ENCODE measurements around the gene IDH3G.

DNA sequence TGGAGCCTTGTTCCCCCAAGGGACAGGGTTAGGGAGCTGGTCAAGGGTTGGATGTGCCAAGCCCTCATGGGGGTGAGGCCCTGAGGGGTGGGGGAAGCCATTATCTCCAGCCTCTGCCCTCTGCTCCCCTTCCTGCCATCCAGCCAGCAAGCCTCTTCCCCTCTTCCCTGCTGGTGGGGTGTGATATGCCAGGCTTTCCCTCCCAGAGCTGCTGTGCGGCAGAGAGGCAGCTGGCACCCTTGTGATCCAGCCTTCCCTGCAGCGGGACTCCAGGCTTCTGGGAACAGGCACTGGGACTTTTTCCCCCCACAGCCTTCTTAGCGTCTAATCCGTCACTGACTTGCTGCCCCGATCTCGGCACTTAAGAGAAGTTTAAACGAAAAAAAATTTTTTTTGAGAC lies 6.6 kb upstream of the IDH3G start:
- TF ChIP-seq YY2 (tag by site-specific recombination; IDR thresholded peaks at IDR 0.05) (no peak), ZNF664 (tag by site-specific recombination; IDR thresholded peaks at IDR 0.05) (no peak), ZNF292 (tag by site-specific recombination; IDR thresholded peaks at IDR 0.05; ENCODE audit: borderline replicate concordance, low read depth) (no peak), ZNF433 (tag by site-specific recombination; IDR thresholded peaks at IDR 0.05; ENCODE audit: low read depth) (no peak), ZFP69B (tag by site-specific recombination; IDR thresholded peaks at IDR 0.05) (no peak)
- TF ChIP-seq, protein P1, sequence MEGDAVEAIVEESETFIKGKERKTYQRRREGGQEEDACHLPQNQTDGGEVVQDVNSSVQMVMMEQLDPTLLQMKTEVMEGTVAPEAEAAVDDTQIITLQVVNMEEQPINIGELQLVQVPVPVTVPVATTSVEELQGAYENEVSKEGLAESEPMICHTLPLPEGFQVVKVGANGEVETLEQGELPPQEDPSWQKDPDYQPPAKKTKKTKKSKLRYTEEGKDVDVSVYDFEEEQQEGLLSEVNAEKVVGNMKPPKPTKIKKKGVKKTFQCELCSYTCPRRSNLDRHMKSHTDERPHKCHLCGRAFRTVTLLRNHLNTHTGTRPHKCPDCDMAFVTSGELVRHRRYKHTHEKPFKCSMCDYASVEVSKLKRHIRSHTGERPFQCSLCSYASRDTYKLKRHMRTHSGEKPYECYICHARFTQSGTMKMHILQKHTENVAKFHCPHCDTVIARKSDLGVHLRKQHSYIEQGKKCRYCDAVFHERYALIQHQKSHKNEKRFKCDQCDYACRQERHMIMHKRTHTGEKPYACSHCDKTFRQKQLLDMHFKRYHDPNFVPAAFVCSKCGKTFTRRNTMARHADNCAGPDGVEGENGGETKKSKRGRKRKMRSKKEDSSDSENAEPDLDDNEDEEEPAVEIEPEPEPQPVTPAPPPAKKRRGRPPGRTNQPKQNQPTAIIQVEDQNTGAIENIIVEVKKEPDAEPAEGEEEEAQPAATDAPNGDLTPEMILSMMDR (tag by site-specific recombination; IDR thresholded peaks at IDR 0.05) = no peak
- TF ChIP-seq, protein P2, sequence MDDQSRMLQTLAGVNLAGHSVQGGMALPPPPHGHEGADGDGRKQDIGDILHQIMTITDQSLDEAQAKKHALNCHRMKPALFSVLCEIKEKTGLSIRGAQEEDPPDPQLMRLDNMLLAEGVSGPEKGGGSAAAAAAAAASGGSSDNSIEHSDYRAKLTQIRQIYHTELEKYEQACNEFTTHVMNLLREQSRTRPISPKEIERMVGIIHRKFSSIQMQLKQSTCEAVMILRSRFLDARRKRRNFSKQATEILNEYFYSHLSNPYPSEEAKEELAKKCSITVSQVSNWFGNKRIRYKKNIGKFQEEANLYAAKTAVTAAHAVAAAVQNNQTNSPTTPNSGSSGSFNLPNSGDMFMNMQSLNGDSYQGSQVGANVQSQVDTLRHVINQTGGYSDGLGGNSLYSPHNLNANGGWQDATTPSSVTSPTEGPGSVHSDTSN (CRISPR knock-in tag; IDR thresholded peaks at IDR 0.05) = no peak
- TF ChIP-seq, protein P3, sequence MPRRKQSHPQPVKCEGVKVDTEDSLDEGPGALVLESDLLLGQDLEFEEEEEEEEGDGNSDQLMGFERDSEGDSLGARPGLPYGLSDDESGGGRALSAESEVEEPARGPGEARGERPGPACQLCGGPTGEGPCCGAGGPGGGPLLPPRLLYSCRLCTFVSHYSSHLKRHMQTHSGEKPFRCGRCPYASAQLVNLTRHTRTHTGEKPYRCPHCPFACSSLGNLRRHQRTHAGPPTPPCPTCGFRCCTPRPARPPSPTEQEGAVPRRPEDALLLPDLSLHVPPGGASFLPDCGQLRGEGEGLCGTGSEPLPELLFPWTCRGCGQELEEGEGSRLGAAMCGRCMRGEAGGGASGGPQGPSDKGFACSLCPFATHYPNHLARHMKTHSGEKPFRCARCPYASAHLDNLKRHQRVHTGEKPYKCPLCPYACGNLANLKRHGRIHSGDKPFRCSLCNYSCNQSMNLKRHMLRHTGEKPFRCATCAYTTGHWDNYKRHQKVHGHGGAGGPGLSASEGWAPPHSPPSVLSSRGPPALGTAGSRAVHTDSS (tag by site-specific recombination; IDR thresholded peaks at IDR 0.05) = no peak
- TF ChIP-seq, protein P4, sequence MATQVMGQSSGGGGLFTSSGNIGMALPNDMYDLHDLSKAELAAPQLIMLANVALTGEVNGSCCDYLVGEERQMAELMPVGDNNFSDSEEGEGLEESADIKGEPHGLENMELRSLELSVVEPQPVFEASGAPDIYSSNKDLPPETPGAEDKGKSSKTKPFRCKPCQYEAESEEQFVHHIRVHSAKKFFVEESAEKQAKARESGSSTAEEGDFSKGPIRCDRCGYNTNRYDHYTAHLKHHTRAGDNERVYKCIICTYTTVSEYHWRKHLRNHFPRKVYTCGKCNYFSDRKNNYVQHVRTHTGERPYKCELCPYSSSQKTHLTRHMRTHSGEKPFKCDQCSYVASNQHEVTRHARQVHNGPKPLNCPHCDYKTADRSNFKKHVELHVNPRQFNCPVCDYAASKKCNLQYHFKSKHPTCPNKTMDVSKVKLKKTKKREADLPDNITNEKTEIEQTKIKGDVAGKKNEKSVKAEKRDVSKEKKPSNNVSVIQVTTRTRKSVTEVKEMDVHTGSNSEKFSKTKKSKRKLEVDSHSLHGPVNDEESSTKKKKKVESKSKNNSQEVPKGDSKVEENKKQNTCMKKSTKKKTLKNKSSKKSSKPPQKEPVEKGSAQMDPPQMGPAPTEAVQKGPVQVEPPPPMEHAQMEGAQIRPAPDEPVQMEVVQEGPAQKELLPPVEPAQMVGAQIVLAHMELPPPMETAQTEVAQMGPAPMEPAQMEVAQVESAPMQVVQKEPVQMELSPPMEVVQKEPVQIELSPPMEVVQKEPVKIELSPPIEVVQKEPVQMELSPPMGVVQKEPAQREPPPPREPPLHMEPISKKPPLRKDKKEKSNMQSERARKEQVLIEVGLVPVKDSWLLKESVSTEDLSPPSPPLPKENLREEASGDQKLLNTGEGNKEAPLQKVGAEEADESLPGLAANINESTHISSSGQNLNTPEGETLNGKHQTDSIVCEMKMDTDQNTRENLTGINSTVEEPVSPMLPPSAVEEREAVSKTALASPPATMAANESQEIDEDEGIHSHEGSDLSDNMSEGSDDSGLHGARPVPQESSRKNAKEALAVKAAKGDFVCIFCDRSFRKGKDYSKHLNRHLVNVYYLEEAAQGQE (tag by site-specific recombination; IDR thresholded peaks at IDR 0.05) = no peak

Data from HEK293 (cell line).